ENCODE results near the gene SLC4A5. TPM values are rescaled to one million over a fixed set of nuclear protein-coding genes. Genes with fewer than 3 reads are reported as not detected.

Gene SLC4A5, protein sequence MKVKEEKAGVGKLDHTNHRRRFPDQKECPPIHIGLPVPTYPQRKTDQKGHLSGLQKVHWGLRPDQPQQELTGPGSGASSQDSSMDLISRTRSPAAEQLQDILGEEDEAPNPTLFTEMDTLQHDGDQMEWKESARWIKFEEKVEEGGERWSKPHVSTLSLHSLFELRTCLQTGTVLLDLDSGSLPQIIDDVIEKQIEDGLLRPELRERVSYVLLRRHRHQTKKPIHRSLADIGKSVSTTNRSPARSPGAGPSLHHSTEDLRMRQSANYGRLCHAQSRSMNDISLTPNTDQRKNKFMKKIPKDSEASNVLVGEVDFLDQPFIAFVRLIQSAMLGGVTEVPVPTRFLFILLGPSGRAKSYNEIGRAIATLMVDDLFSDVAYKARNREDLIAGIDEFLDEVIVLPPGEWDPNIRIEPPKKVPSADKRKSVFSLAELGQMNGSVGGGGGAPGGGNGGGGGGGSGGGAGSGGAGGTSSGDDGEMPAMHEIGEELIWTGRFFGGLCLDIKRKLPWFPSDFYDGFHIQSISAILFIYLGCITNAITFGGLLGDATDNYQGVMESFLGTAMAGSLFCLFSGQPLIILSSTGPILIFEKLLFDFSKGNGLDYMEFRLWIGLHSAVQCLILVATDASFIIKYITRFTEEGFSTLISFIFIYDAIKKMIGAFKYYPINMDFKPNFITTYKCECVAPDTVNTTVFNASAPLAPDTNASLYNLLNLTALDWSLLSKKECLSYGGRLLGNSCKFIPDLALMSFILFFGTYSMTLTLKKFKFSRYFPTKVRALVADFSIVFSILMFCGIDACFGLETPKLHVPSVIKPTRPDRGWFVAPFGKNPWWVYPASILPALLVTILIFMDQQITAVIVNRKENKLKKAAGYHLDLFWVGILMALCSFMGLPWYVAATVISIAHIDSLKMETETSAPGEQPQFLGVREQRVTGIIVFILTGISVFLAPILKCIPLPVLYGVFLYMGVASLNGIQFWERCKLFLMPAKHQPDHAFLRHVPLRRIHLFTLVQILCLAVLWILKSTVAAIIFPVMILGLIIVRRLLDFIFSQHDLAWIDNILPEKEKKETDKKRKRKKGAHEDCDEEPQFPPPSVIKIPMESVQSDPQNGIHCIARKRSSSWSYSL
- 10 to 100 TPM; 12.7 to 15.1 TPM for total RNA-seq
- polyA plus RNA-seq: 1 to 10 TPM in 2 of 3 donors, under 1 TPM in 1; 0.46 to 1.5 (median 1.5) TPM
- total RNA-seq: 0.76 to 6.0 (median 3.4) reads per million in 6 experiments

GRCh38 chr2:74343316-74343715 lies at the start of gene SLC4A5:
TSS of gene SLC4A5 (minus strand) at chr2:74343416. CDS start at chr2:74315023, 28,393 bp downstream.
- no peak for ATAC-seq
- no peak for DNase-seq
- Mint-ChIP-seq H3K4me3 (no peak within 1 kb of the TSS), H3K9me3 (no peaks in the 10 kb centered on the region), H3K36me3 (peaks cover 0 to 2% (median 0%) of the 10 kb centered on the region in 3 donors), H3K27ac (peak within 1 kb of the TSS in 2 of 10 donors; percentile 9 to 26), H3K27me3 (no peaks in the 10 kb centered on the region), H3K4me1 (peaks cover 0 to 3% (median 0%) of the 10 kb centered on the region in 4 donors)
- POLR2A ChIA-PET: no interaction called here

DNA sequence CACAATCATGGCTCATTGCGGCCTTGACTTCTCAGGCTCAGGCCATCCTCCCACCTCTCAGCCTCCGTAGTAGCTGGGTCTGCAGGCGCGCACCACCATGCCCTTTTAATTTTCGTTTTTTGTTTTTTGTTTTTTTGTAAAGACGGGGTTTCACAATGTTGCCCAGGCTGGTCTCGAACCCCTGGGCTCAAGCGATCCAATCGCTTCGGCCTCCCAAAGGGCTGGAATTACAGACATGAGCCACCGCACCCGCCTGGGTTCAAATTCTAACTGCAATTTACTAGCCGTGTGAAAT lies 49.2 kb upstream of the SLC4A5 start:
- POLR2A ChIA-PET: interaction anchor here (0.6 to 3.8 kb wide), 9 partner anchors 9 to 214 kb away, joined by 3 to 20 read pairs (median 6); partner anchors contain the start of genes C2orf81, INO80B, MOB1A and MTHFD2
- Mint-ChIP-seq H3K27ac (peak overlapping the region in 8 of 10 donors; percentile 99 to 100 (median 100)), H3K4me1 (peaks cover 4 to 9% (median 5%) of the 10 kb centered on the region in 4 donors)

DNA sequence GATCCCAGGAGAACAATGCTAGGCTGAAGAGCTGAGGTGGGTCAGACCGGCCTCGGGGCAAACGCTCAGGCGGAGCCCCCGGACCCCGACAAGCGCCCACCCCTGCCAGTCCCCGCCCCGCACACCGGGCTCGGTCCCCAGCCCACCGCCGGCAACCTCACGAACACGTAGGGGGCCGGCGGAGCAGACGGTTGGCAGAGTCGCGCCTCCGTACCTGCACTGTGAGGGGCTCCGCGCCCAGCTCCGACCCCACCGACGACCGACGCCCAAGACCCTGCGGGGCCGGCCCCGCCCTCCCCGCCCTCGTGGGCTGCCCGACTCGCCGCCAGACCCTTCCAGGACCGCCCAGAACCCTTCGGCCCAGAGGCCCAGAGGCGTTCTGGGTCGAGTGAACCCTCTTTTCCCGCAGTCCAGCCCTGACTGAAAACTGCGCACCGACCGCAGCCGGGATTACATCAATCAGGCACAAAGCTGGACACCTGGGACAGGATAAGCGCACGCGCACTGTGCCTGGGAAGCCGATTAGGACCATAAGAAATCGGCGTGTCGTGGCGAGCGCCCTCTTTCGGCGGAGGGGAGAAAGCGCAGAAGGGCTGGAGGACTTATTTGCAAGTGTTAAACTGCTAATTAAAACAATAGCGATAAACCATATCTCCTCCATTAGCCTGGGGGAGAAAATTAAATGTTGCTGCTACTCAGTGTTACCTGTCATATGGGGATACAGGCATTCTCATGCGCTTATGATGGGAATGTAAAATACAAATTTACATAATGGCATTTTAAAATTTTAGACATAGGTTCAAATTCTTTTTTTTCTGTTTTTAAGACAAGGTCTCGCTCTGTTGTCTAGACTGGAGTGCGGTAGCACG lies 48.6 kb upstream of the SLC4A5 start:
- H3K27me3 Mint-ChIP-seq: peaks cover 0 to 5% (median 1%) of the 10 kb centered on the region in 5 donors
- peak overlapping the region in 3 of 10 donors; percentile 94 to 99 (median 99) for H3K4me3 Mint-ChIP-seq
- peak overlapping the region in 9 of 10 donors; percentile 99 to 100 (median 100) for H3K27ac Mint-ChIP-seq
- no peaks in the 10 kb centered on the region for H3K9me3 Mint-ChIP-seq
- POLR2A ChIA-PET: interaction anchor here (0.6 to 3.8 kb wide), 13 partner anchors 9 to 271 kb away, joined by 3 to 20 read pairs (median 4); partner anchors contain the start of genes BOLA3, C2orf81, INO80B and MOB1A
- peaks cover 4 to 9% (median 5%) of the 10 kb centered on the region in 4 donors for H3K4me1 Mint-ChIP-seq
- H3K36me3 Mint-ChIP-seq: no peaks in the 10 kb centered on the region
- DNase-seq (peak; percentile 86 to 99 (median 96)), ATAC-seq (peak; percentile 85 to 92)

More for the DNA sequence above, 49.2 kb upstream of the SLC4A5 start:
- Mint-ChIP-seq H3K9me3 (no peaks in the 10 kb centered on the region), H3K27me3 (peaks cover 0 to 5% (median 1%) of the 10 kb centered on the region in 5 donors), H3K4me3 (peak overlapping the region in 2 of 10 donors; percentile 99), H3K36me3 (no peaks in the 10 kb centered on the region)
- ATAC-seq (no peak), DNase-seq (no peak)

GRCh38 chr2:74391209-74391579 lies 48.0 kb upstream of the SLC4A5 start:
- Mint-ChIP-seq H3K4me1 (peaks cover 4 to 9% (median 5%) of the 10 kb centered on the region in 4 donors), H3K4me3 (peak overlapping the region in 3 of 10 donors; percentile 94 to 99 (median 99)), H3K27ac (peak overlapping the region in 9 of 10 donors; percentile 92 to 100 (median 100)), H3K36me3 (no peaks in the 10 kb centered on the region), H3K9me3 (no peaks in the 10 kb centered on the region), H3K27me3 (peaks cover 0 to 5% (median 1%) of the 10 kb centered on the region in 5 donors)
- no peak for DNase-seq
- POLR2A ChIA-PET: interaction anchor here (0.6 to 3.8 kb wide), 13 partner anchors 9 to 271 kb away, joined by 3 to 20 read pairs (median 4); partner anchors contain the start of genes BOLA3, C2orf81, INO80B and MOB1A
- ATAC-seq: peak in 1 of 2 donors; percentile 50

GRCh38 chr2:74390606-74391005 lies 47.4 kb upstream of the SLC4A5 start:
- no peaks in the 10 kb centered on the region for H3K9me3 Mint-ChIP-seq
- peak overlapping the region in 4 of 10 donors; percentile 22 to 92 (median 30) for H3K27ac Mint-ChIP-seq
- peak overlapping the region in 3 of 10 donors; percentile 78 to 99 (median 94) for H3K4me3 Mint-ChIP-seq
- POLR2A ChIA-PET: interaction anchor here (0.6 to 3.8 kb wide), 10 partner anchors 9 to 243 kb away, joined by 3 to 20 read pairs (median 4); partner anchors contain the start of genes BOLA3, C2orf81, MOB1A and MRPL53
- ATAC-seq (no peak), DNase-seq (no peak)
- peaks cover 0 to 5% (median 1%) of the 10 kb centered on the region in 5 donors for H3K27me3 Mint-ChIP-seq
- no peaks in the 10 kb centered on the region for H3K36me3 Mint-ChIP-seq
- H3K4me1 Mint-ChIP-seq: peaks cover 4 to 9% (median 5%) of the 10 kb centered on the region in 4 donors

DNA sequence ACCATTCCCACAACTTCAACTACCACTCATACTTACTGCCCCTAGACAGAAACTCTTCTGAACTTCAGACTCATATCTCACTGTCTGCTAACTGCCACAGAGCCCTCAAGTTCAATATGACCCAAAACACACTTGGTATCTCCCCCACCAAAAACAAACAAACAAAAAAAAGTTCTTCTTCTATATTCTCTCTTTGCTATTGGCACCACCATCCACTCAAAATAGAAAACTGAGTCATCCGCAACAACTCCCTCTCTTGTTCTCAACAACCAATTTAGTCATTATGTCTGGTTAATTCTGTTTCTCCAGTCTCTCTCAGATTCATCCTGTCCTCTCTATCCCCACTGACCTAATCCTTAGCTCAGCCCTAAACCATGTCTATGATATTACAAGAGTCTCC lies 44.1 kb upstream of the SLC4A5 start:
- POLR2A ChIA-PET: no interaction called here
- Mint-ChIP-seq H3K4me1 (peaks cover 7 to 20% (median 12%) of the 10 kb centered on the region in 4 donors), H3K9me3 (no peaks in the 10 kb centered on the region), H3K27ac (no peak overlapping the region), H3K27me3 (no peaks in the 10 kb centered on the region), H3K36me3 (peaks cover 0 to 11% (median 0%) of the 10 kb centered on the region in 3 donors), H3K4me3 (no peak overlapping the region)
- DNase-seq (no peak), ATAC-seq (no peak)

GRCh38 chr2:74385396-74385795 lies 42.2 kb upstream of the SLC4A5 start:
- no peaks in the 10 kb centered on the region for H3K27me3 Mint-ChIP-seq
- DNase-seq (no peak), ATAC-seq (no peak)
- peaks cover 14 to 28% (median 20%) of the 10 kb centered on the region in 4 donors for H3K4me1 Mint-ChIP-seq
- POLR2A ChIA-PET: no interaction called here
- H3K36me3 Mint-ChIP-seq: peaks cover 0 to 15% (median 0%) of the 10 kb centered on the region in 3 donors
- no peak overlapping the region for H3K4me3 Mint-ChIP-seq
- H3K9me3 Mint-ChIP-seq: no peaks in the 10 kb centered on the region
- H3K27ac Mint-ChIP-seq: no peak overlapping the region

GRCh38 chr2:74384051-74384450 lies 40.8 kb upstream of the SLC4A5 start:
- Mint-ChIP-seq H3K27ac (peak overlapping the region in 2 of 10 donors; percentile 2 to 81), H3K9me3 (no peaks in the 10 kb centered on the region), H3K27me3 (no peaks in the 10 kb centered on the region), H3K4me3 (no peak overlapping the region), H3K4me1 (peaks cover 23 to 40% (median 31%) of the 10 kb centered on the region in 4 donors), H3K36me3 (peaks cover 0 to 15% (median 0%) of the 10 kb centered on the region in 3 donors)
- POLR2A ChIA-PET: no interaction called here
- ATAC-seq (no peak), DNase-seq (no peak)

- Mint-ChIP-seq H3K27ac (peak overlapping the region in 3 of 10 donors; percentile 38 to 81 (median 53)), H3K9me3 (no peaks in the 10 kb centered on the region), H3K4me1 (peaks cover 29 to 47% (median 37%) of the 10 kb centered on the region in 4 donors), H3K36me3 (peaks cover 0 to 15% (median 0%) of the 10 kb centered on the region in 3 donors), H3K4me3 (no peak overlapping the region), H3K27me3 (no peaks in the 10 kb centered on the region)
- DNase-seq (no peak), ATAC-seq (no peak)
- POLR2A ChIA-PET: interaction anchor here (0.9 kb wide), 1 partner anchor 9 kb away, joined by 3 read pairs; no protein-coding TSS in a partner anchor
These were observed 40.0 kb upstream of the SLC4A5 start for GRCh38 chr2:74383254-74383653.

DNA sequence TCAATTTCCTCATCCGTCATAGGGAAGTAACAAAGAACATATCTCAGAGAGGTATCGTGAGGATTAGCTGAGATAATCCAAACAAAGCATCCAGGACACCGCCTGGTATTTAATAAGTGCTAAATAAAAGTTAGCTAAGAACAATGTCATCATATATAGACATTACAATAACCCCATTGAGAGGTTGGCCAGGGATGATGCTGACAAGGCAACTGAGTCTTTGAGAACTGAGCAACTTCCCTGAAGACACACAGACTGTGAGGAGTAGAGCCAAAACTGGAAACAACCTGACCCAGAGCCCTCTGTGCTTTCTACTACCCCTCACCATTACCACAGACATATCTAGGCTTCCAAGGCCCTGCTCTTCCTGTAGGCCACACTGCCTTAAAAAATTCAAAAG lies 38.5 kb upstream of the SLC4A5 start:
- H3K36me3 Mint-ChIP-seq: peaks cover 0 to 30% (median 7%) of the 10 kb centered on the region in 3 donors
- H3K9me3 Mint-ChIP-seq: no peaks in the 10 kb centered on the region
- DNase-seq: no peak
- POLR2A ChIA-PET: interaction anchor here (0.7 kb wide), 2 partner anchors 9 to 18 kb away, joined by 3 to 11 read pairs; no protein-coding TSS in a partner anchor
- ATAC-seq: no peak
- peak overlapping the region in 6 of 10 donors; percentile 3 to 65 (median 48) for H3K27ac Mint-ChIP-seq
- no peaks in the 10 kb centered on the region for H3K27me3 Mint-ChIP-seq
- H3K4me1 Mint-ChIP-seq: peaks cover 37 to 62% (median 43%) of the 10 kb centered on the region in 4 donors
- H3K4me3 Mint-ChIP-seq: peak overlapping the region in 4 of 10 donors; percentile 23 to 40 (median 27)

All from naive thymus-derived CD8-positive, alpha-beta T cell (primary cell).